MM.1S (cell line): ENCODE results near the gene ZRANB1.

Experiments used
- DNase-seq: peaks from one replicate; pipeline ENCODE4 v3.0.0-alpha.2; 2015
- H2AFZ ChIP-seq: fragments of 300-600 bp; sonication (generic); 2 replicates; pipeline ENCODE4 v1.6.0; 2016; ENCODE audit warnings: antibody characterized with exemption, low read length
- H3F3A ChIP-seq: fragments of 300-600 bp; sonication (generic); 2 replicates; pipeline ENCODE4 v1.6.1; 2016; ENCODE audit warnings: mild to moderate bottlenecking, antibody characterized with exemption, low read length, moderate library complexity, mixed read lengths; ENCODE audit not compliant: insufficient read depth
- H3K27ac ChIP-seq: fragments of 300-600 bp; sonication (generic); 2 replicates; pipeline ENCODE4 v1.5.1; 2016; ENCODE audit warnings: mild to moderate bottlenecking, low read length
- H3K27me3 ChIP-seq: fragments of 300-600 bp; sonication (generic); replicated peaks from 2 replicates; pipeline ENCODE4 v1.6.0; 2016; ENCODE audit warnings: low read length; ENCODE audit not compliant: insufficient read depth
- H3K36me3 ChIP-seq: fragments of 300-600 bp; sonication (generic); replicated peaks from 2 replicates; pipeline ENCODE4 v1.6.1; 2016; ENCODE audit warnings: mild to moderate bottlenecking, low read length, mixed read lengths; ENCODE audit not compliant: insufficient read depth
- H3K4me1 ChIP-seq: fragments of 300-600 bp; sonication (generic); 2 replicates; pipeline ENCODE4 v1.6.1; 2016; ENCODE audit warnings: low read length, mixed read lengths
- H3K4me2 ChIP-seq: fragments of 300-600 bp; sonication (generic); 2 replicates; pipeline ENCODE4 v1.6.0; 2016; ENCODE audit warnings: low read depth, low read length
- H3K4me3 ChIP-seq: fragments of 300-600 bp; sonication (generic); 2 replicates; pipeline ENCODE4 v1.5.1; 2016; ENCODE audit warnings: low read length, mixed read lengths
- H3K79me2 ChIP-seq: fragments of 300-600 bp; sonication (generic); 2 replicates; pipeline ENCODE4 v1.6.1; 2016; ENCODE audit warnings: mixed run types, low read length, mixed read lengths
- H3K9ac ChIP-seq: fragments of 300-600 bp; sonication (generic); 2 replicates; pipeline ENCODE4 v1.6.1; 2016; ENCODE audit warnings: low read length, mixed read lengths
- H3K9me2 ChIP-seq: fragments of 300-600 bp; sonication (generic); replicated peaks from 2 replicates; pipeline ENCODE4 v1.6.1; 2016; ENCODE audit warnings: mild to moderate bottlenecking, low read length, mixed read lengths; ENCODE audit not compliant: insufficient read depth
- H3K9me3 ChIP-seq: fragments of 300-600 bp; sonication (generic); replicated peaks from 2 replicates; pipeline ENCODE4 v1.6.1; 2016; ENCODE audit warnings: mild to moderate bottlenecking, low read length, mixed read lengths; ENCODE audit not compliant: insufficient read depth
- H4K20me1 ChIP-seq: fragments of 300-600 bp; sonication (generic); 2 replicates; pipeline ENCODE4 v1.6.1; 2016; ENCODE audit warnings: mild to moderate bottlenecking, low read length, moderate library complexity, mixed read lengths; ENCODE audit not compliant: insufficient read depth
- EZH2 ChIP-seq: fragments of 300-600 bp; sonication (generic); optimal IDR thresholded peaks from 2 replicates; pipeline ENCODE3; 2017; ENCODE audit warnings: low read depth, mild to moderate bottlenecking, antibody characterized with exemption, low read length, mixed read lengths
- EZH2phosphoT487 ChIP-seq: fragments of 300-600 bp; sonication (generic); IDR thresholded peaks from 2 replicates; pipeline ENCODE4 v1.6.1; 2018; ENCODE audit warnings: antibody characterized with exemption, low read length
- TF ChIP-seq, protein P1 (sequence below): fragments of 300-600 bp; sonication (generic); IDR thresholded peaks from 2 replicates; pipeline ENCODE4 v1.5.1; 2016; ENCODE audit warnings: antibody characterized with exemption, low read length, mixed read lengths

ZRANB1 gene

GRCh38 chr10:124941823-124942222 is at the start of gene ZRANB1:
ZRANB1 (plus strand) TSS chr10:124942123; CDS start chr10:124942494, 371 bp downstream.
- no peak for DNase-seq
- no peaks in the 10 kb centered on the region; the same call in 1 of the 2 replicates for H3K36me3 ChIP-seq
- no peak within 1 kb of the TSS for H3K4me3 ChIP-seq
- H3K4me2 ChIP-seq: no peak within 1 kb of the TSS
- no peaks in the 10 kb centered on the region for H3K9me3 ChIP-seq
- TF ChIP-seq EZH2: no peak
- TF ChIP-seq, protein P1, sequence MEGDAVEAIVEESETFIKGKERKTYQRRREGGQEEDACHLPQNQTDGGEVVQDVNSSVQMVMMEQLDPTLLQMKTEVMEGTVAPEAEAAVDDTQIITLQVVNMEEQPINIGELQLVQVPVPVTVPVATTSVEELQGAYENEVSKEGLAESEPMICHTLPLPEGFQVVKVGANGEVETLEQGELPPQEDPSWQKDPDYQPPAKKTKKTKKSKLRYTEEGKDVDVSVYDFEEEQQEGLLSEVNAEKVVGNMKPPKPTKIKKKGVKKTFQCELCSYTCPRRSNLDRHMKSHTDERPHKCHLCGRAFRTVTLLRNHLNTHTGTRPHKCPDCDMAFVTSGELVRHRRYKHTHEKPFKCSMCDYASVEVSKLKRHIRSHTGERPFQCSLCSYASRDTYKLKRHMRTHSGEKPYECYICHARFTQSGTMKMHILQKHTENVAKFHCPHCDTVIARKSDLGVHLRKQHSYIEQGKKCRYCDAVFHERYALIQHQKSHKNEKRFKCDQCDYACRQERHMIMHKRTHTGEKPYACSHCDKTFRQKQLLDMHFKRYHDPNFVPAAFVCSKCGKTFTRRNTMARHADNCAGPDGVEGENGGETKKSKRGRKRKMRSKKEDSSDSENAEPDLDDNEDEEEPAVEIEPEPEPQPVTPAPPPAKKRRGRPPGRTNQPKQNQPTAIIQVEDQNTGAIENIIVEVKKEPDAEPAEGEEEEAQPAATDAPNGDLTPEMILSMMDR: no peak
- no peak for TF ChIP-seq EZH2phosphoT487
- H3K9me2 ChIP-seq: no peaks in the 10 kb centered on the region
- H3K27me3 ChIP-seq: no peaks in the 10 kb centered on the region
- 0 out of 2 replicates have a peak, but pooled peaks cover 5% of the 10 kb centered on the region for H3K4me1 ChIP-seq
- no peak within 1 kb of the TSS for H3K9ac ChIP-seq
- H3K27ac ChIP-seq: no peak within 1 kb of the TSS
- peaks cover 92% of the 10 kb centered on the region for H3K79me2 ChIP-seq
- no peak within 1 kb of the TSS for H2AFZ ChIP-seq
- peaks cover 4% of the 10 kb centered on the region; the same call in 1 of the 2 replicates for H4K20me1 ChIP-seq
- H3F3A ChIP-seq: no peaks in the 10 kb centered on the region

GRCh38 chr10:124892905-124893304 is 49.0 kb upstream of the ZRANB1 start:
- TF ChIP-seq EZH2 (no peak), EZH2phosphoT487 (no peak)
- TF ChIP-seq, protein P1: no peak
- Histone ChIP-seq H4K20me1 (no peaks in the 10 kb centered on the region), H3K79me2 (no peaks in the 10 kb centered on the region), H3K4me1 (no peaks in the 10 kb centered on the region), H3K4me2 (no peak overlapping the region), H3K4me3 (no peak overlapping the region), H2AFZ (no peak overlapping the region), H3K27ac (no peak overlapping the region), H3K9me2 (no peaks in the 10 kb centered on the region), H3K9me3 (no peaks in the 10 kb centered on the region), H3K27me3 (no peaks in the 10 kb centered on the region; the same call in 1 of the 2 replicates), H3F3A (no peaks in the 10 kb centered on the region), H3K9ac (no peak overlapping the region), H3K36me3 (no peaks in the 10 kb centered on the region)
- no peak for DNase-seq

DNA sequence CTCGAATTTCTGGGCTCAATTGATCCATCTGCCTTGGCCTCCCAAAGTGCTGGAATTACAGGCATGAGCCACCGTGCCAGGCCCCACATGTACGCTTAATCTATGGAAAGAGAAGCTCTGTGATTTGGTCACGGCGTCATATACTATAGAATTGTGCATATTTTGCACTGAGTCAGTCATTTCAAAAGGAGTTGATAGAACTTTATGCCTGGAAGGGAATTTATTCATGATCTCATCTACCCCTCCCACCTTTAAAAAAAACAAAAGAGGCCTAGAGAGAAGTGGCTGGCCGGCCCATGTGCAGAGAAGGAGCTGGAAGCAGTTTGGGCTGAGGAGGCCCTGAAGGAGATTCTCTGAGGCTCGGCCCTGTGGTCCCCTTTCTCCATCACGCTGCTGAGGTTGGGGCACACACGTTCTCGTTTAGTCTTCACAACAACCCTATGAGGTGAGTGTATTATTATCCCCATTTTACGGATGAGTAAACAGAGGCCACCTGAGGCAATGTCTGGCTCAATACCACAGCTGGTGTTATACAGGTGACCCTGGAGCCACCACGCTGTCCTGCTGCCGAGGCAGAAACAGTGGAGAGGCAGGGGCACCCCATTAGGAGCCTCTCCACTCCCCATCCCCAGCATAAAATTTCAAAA is 47.2 kb upstream of the ZRANB1 start:
- H3K79me2 ChIP-seq: no peaks in the 10 kb centered on the region
- H3K9me2 ChIP-seq: no peaks in the 10 kb centered on the region
- no peaks in the 10 kb centered on the region for H3K9me3 ChIP-seq
- no peaks in the 10 kb centered on the region for H3K4me1 ChIP-seq
- H2AFZ ChIP-seq: no peak overlapping the region
- H3K9ac ChIP-seq: no peak overlapping the region
- H4K20me1 ChIP-seq: no peaks in the 10 kb centered on the region
- no peak overlapping the region for H3K27ac ChIP-seq
- H3K4me2 ChIP-seq: no peak overlapping the region
- no peaks in the 10 kb centered on the region for H3F3A ChIP-seq
- H3K27me3 ChIP-seq: no peaks in the 10 kb centered on the region; the same call in 1 of the 2 replicates
- H3K36me3 ChIP-seq: no peaks in the 10 kb centered on the region
- H3K4me3 ChIP-seq: no peak overlapping the region
- DNase-seq: no peak
- no peak for TF ChIP-seq EZH2phosphoT487
- TF ChIP-seq EZH2: no peak

DNA sequence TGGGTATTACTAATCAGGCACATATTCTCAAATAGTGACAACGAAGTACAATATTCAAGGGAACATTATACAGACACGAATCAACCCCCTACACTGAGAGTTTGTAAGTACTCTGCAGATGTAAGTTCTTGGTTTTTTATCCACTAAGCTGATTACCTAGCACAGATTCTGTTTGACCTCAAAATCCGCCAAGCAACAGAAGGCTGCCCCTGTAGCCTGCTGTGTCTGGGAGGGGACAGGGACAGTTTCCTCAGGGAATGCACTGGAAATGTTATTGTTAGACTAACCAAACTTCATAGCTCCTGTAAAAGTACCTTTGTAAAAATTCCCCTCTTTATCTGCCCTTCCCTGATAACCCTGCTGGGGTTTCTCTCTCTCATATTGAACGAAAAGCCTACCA is 45.2 kb upstream of the ZRANB1 start:
- Histone ChIP-seq H3K9ac (no peak overlapping the region), H3K4me2 (no peak overlapping the region), H4K20me1 (no peaks in the 10 kb centered on the region), H3K36me3 (no peaks in the 10 kb centered on the region), H3K4me1 (no peaks in the 10 kb centered on the region), H3K79me2 (no peaks in the 10 kb centered on the region), H3K27me3 (no peaks in the 10 kb centered on the region; the same call in 1 of the 2 replicates), H3K9me3 (no peaks in the 10 kb centered on the region), H3K27ac (no peak overlapping the region), H3K9me2 (no peaks in the 10 kb centered on the region), H3F3A (no peaks in the 10 kb centered on the region), H2AFZ (no peak overlapping the region), H3K4me3 (no peak overlapping the region)
- DNase-seq: no peak
- TF ChIP-seq, protein P1: no peak
- TF ChIP-seq EZH2 (no peak), EZH2phosphoT487 (no peak)
